Panc1 (cell line): ENCODE data around the gene PLXNB1.

ENCODE experiments used
- POLR2AphosphoS5 ChIP-seq: IDR thresholded peaks from 2 replicates; pipeline ENCODE4 v1.6.1; 2012; ENCODE audit warnings: mild to moderate bottlenecking, low read depth, low read length, moderate library complexity
- REST ChIP-seq, 2 experiments: IDR thresholded peaks; 2 replicates each; pipeline ENCODE4 v1.6.1; 2011 to 2012; ENCODE audit warnings: low read depth in 2 of 2, control low read depth in 1 of 2, low read length in 1 of 2, mild to moderate bottlenecking in 1 of 2, moderate library complexity in 1 of 2; ENCODE audit not compliant: insufficient read depth in 1 of 2
- SIN3A ChIP-seq: IDR thresholded peaks from 2 replicates; pipeline ENCODE4 v1.6.1; 2012; ENCODE audit warnings: low read depth, mild to moderate bottlenecking, low read length, moderate library complexity, borderline replicate concordance; ENCODE audit not compliant: insufficient read depth
- TCF7L2 ChIP-seq: IDR thresholded peaks from 2 replicates; pipeline ENCODE4 v1.6.1; 2011; ENCODE audit warnings: mild to moderate bottlenecking, low read depth, low read length, inconsistent platforms
- TF ChIP-seq, protein P1 (sequence below): fragments of 450-650 bp; IDR thresholded peaks from 2 replicates; pipeline ENCODE4 v1.5.1; 2017; ENCODE audit warnings: mild to moderate bottlenecking

DNA sequence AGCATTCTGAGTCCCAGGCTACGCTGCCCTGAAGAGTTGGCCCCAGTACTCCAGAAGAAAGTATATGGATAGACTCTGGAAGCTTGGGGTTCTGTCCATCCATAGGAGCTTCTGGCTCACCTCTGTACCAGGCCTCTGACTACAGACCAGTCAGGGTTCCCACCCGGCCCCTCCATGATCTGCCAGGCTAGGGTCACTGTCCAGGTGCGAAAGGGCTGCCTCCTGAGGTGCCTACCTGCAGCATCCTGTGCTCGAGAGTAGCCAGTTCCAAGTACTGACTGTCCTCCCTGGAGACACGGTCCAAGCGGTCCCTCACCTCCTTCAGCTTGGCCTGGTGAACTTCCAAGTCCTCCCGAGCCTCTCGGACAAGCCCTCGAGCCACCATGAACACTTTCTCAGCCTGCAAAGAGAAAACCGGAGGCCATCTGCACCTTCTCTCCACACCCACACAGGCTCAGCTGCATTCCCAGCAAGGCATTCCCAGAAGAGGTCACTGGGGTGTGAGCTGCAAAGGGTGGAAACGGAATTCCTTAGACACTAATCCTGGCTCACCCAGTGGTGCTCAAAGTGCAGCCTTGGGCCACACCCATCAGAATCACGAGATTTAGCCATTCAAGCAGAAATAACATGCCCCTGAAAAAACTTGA is 3.7 kb upstream of the PLXNB1 start:
- TF ChIP-seq POLR2AphosphoS5, result no peak
- TF ChIP-seq, protein P1, sequence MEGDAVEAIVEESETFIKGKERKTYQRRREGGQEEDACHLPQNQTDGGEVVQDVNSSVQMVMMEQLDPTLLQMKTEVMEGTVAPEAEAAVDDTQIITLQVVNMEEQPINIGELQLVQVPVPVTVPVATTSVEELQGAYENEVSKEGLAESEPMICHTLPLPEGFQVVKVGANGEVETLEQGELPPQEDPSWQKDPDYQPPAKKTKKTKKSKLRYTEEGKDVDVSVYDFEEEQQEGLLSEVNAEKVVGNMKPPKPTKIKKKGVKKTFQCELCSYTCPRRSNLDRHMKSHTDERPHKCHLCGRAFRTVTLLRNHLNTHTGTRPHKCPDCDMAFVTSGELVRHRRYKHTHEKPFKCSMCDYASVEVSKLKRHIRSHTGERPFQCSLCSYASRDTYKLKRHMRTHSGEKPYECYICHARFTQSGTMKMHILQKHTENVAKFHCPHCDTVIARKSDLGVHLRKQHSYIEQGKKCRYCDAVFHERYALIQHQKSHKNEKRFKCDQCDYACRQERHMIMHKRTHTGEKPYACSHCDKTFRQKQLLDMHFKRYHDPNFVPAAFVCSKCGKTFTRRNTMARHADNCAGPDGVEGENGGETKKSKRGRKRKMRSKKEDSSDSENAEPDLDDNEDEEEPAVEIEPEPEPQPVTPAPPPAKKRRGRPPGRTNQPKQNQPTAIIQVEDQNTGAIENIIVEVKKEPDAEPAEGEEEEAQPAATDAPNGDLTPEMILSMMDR, result no peak
- TF ChIP-seq SIN3A, result no peak
- no peak for TF ChIP-seq REST (IDR thresholded peaks at IDR 0.05; ENCODE audit: insufficient read depth in 1 of 2, low read depth in 2 of 2, low read length in 1 of 2)
- TF ChIP-seq TCF7L2, result no peak
